GM18867 (cell line): ENCODE results near the gene TMEM272.

Experiments
- ATAC-seq: cut with Tn5 transposase; IDR thresholded peaks from one replicate; pipeline ENCODE4 v1.9.1; 2021; ENCODE audit warnings: mild to moderate bottlenecking, moderate library complexity; ENCODE audit not compliant: unreplicated experiment

Gene TMEM272

DNA sequence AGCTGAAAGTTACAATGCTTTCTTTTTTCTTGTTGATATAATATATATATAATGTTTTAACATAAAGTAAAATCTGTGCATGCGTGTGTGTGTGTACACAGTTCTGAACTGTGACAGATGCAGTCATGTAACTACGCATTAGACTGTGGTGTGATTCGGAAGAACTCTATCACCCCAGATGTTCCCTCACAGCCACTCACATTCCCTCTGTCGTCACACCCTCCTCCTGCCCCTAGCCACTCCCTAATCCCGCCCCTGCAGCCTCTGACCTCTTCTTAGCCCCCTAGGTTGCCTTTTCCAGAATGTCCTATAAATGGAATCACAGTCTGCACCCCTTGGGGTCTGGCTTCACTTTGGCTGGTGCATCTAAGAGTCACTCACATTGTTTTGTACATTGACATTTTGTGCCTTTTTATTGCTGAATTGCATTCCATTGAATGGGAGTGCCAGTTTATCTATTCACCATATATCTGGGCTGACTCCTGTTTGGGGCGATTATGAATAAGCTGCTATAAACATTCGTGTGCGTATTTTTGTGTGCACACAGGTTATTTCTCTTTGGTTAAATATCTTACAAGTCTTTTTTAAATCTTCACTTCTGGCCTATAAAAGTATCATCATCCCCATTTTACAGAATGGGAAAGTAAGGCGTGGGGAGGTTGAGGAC lies 61.4 kb downstream of the TMEM272 start:
- ATAC-seq, result no peak

DNA sequence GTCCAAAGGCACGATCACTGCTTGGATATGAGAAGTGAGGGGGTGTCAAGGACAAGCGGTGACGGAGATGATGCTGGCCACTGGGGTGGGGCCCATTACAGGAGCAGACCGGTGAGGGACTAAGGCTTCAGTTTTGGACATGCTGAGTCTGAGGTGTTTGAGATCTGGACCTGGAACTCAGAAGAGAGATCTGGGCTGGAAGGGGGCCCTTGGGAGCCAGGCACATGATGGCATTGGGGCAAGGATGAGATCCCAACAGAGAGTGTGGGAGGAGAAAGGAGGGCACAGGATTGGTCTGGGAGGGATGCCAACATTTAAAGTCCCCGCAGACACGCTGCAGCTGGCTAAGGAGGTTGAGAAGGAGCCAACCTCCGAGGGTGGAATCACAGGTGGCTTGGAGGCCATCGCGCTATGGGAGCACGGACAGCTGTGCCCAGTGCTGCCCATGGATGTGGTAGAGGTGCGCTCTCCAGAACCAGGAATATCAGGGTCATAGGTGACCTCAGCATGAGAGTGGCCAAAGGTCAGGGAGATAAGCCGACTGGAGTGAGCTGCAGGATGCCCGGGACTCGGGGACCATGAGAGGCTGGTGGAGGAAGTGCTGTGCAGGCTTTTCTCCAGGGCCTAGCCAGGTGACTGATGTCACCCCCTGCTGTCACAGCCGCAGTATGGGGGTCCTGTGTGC lies 62.8 kb downstream of the TMEM272 start:
- ATAC-seq, result no peak

DNA sequence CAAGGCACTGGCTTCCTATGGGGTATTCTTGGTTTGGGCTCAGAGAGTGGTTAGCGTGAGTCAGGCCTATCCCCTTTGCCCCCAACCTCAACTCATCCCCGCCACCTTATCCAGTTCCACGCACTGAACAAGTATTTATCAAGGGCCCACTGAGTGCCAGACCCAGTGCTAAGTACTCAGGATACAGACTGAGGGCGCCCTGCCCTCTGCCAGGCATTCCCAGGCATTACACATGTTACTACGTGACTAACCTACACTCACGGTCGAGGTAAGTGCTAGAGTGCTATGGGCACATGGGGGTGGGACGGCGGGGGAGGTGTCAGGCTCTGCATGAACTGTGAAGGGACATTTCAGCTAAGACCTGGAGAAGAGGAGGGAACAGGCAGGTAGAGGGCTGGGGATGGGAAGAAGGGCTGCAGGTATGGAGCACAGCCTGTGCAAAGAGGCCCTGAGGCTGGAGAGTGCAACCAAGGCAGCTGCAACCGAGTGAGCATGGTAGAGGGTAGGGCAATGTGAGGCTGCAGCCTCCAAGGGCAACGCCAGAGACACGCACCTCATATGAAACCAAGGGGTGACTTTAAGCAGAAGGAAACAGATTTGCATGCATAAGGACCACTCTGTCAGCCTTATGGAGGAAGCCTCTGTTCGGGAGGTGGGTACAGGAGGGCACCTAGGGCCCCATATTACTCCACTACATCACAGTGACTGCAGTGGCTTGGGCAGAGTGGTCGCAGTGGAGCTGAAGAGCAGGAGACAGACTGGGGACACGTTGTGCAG lies 63.5 kb downstream of the TMEM272 start:
- peak; percentile 38 for ATAC-seq

DNA sequence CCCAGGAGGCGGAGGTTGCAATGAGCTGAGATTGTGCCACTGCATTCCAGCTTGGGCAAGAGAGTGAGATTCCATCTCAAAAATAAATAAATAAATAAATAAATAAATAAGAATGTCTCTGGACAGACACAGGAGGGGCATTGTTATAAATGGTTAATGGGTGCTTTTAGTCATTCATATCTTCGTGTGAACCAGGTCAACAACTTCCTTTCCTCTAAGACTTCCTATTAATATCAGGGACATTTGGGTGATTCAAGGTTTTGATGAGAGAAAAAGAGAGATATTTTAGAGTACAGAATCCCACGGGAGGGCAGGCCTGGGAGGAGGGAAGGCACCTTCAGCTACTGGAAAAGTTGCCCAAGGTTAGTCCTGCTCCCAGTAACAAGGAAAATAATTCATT lies 64.9 kb downstream of the TMEM272 start:
- ATAC-seq, result no peak

DNA sequence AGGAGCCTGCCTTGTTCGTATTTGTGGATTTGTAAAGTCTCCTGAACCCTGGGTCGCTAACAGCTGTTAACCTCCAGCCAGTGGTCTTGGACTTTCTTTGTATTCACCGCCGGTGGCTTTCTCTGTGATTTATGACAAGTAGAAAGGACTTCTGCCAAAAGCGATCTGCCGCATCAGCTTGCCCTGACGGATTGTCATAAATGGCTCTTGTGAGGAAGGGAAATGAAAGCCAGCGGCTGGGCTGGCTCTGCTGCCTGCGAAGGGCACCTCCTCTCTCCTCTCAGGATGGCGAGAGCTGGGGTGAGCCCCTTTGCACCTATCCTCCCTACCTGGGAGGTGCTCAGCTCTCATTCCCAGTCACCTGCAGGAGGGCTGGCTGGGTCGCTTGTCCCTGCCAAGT lies 66.6 kb downstream of the TMEM272 start:
- ATAC-seq, result no peak

DNA sequence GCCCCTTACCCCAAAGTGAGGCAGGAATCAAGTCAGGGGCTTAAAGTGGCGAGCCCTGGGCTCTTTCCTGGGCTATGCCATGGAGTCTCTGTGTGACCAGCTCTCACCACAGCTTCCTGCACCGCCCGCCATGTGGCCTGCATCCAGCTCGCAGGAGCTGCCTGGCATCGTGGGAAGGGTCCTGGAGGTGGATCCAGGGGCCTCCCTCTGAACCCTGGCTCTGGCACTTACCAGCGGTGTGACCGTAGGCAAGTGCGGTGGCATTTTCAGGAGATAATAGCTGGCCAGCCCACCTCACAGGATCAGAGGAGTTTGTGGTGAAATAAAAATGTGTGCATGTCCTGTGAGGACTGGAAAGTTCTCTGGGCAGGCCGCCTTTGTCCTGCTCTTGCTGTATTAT lies 67.1 kb downstream of the TMEM272 start:
- no peak for ATAC-seq

DNA sequence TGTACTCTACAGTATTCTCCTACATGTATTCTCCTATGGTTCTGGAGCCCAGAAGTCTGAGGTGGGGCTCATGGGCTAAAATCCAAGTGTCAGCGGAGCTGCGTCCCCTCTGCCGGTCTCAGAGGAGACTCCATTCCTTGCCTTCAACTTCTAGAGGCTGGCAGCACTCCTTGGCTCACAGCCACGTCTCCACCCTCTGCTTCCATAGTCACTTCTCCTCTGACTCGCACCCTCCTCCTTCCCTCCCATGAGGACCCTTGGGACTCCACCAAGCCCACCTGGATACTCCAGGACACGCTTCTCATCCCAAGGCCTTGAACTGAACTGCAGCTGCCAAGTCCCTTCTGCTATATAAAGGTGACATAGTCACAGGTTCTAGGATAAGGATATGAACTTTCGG lies 68.8 kb downstream of the TMEM272 start:
- ATAC-seq, result no peak

DNA sequence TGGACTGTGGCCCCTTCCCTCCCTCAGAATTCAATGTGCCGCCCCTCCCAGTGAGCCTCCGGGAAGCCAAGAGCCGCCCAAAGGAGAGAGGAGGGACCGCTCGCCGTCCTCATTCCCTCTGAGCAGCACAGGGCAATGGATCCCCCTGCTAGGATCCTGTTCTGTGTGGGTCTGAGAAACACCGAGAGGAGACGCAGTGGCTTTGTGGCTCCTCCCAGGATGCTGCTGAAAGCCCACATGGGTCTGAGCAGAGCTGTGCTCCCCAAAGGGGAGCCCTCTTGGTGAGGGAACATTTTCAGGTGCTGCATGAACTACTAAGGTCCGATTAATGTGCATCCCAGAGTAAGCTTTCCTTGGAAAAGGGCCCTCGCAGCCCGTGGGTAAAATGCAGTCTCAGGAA lies 71.5 kb downstream of the TMEM272 start:
- ATAC-seq, result no peak

DNA sequence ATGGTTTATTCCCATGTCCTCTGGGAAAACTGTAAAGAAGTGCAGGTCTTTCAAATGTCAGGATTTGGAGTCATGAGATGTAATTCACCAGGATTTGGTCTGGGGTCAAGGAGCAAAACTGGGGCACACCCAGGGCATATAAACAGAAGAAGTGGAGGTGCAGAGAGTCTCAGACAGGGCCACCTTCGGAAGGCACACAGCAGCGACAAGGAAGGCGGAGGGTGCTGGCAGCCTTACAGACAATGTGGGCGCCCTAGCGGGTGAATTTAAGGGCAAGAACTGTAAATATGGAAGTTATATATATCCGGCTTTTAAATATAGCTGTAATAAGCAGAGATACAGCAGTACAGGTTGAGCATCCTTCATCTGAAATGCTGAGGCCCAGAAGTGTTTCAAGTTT lies 72.2 kb downstream of the TMEM272 start:
- ATAC-seq, result no peak

DNA sequence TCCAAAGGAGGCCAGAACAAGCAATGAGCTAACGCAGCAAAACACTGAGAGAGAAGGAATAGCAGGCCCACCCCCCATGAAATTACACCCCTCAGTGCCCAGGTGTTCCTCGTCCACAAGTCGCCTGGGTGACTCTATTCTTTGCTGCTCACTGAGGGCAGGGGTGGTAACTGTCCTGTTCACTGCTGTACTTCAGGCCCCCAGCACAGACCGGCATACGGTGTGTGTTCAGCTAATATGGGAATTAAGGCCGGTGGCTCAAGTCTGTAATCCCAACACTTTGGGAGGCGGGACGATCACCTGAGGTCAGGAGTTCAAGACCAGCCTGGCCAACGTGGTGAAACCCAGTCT lies 72.9 kb downstream of the TMEM272 start:
- ATAC-seq, result no peak

DNA sequence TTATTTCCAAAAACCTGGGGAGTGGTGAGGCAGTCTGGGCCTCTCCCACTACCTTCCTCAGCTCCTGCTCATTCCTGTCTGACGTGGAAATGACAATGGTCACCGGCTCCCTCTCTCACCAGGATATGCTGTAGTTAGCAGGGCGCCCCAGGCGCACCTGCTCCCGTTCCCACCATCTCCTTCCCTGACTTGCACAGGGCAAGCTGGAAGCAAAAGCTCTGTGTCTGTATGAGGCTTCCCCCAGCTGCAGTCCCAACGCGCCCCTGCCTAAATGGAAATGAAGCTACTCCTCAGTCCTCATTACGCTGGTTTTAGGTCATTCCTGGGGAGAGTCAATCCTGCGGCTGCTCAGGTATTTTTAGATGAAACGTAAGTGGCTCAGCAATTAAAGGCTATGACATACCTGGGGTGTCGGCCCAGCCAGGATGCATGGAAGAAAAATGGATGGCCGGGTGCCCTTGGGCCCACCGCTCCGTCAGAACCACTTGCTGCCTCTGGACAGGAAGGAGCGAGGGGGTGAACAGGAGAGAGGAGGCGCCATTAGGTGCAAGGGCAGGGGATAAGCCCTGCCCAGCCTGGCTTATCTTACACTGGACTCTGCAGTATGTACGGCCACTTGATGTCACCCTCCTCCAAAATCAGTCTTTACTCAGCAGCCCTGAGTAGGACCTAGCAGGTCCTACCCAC lies 73.4 kb downstream of the TMEM272 start:
- ATAC-seq, result no peak

DNA sequence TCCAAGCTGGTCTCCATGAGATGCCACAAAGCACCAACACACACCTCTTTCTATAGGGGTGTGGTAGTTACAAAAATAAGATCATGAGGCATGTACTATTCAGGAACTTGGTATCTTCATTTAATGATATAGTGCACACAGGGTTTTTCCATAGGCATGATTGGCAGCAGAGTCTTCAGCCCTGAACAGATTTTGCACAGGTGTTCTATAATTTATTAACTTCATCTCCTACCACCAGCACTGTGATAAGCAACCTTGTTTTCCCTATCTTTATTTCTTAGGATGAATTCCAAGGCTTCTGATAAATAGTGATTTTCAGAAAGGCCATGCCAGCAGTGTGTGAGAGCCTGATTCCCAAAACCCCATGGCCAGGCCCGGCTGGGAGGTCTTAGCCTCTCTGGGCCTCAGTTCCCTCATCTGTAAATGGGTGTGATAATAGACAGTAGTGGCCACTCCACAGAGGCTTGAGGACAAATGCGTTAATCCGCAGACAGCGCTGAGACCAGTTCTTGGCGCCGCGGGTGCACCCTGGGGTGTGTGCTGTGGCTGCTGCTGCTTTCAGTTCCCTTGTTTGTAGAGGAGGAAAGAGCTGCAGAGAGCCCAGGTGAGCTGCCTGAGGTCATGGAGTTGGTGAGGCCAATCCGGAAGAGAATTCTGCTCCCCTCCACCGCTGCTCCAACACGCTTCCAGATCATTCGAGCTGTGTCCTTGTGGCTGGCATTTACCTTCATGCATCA lies 74.1 kb downstream of the TMEM272 start:
- peak; percentile 79 for ATAC-seq

DNA sequence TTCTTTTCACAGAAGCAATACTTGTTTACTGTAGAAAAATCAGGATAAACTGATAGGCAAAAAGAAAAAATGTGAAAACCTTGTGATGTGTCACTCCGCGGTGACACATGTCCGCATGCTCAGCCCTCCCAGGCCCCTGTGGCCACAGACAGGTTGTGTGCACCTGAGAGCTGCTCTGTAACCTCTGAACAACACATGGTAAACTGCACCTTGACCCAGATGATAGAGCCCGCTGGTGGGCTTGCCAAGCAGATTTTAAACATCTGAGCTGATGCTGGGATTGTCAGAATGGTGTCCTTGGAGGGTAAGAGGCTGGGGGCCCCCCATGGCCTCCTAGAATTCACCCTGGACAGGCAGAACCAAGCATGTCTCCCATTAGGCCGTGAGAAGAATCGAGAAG lies 74.8 kb downstream of the TMEM272 start:
- no peak for ATAC-seq

DNA sequence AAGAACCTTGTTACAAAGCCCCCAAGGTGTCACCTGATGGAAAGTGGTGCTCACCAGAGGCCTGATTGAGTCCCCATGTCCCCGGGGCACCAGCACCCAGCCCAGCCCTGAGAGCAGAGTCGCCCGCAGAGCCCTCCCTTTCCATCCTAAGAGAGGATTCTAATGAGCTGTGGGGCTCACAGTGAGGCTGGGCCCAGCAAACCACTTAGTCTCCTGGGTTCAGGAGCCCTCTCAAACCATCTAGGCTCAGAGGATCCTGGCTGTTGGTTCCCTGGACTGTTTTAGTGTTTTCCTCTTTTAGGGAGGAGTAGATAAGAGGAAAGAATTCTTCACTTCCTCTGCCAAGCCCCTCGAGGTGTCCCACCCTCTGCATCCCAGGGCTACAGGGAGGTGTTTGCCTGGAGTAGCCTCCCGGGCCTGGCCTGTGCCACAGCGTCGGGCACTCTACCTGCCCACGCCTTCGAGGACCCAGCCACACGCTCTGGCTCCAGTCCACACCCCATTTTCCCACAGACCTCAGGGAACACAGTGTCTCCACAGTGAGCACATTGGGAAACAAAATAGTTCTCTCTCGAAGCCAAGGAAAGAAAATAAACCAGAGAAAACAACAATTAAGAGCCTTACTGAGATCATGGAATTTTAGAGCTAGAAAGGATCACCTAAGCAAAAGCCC lies 75.4 kb downstream of the TMEM272 start:
- ATAC-seq, result no peak

DNA sequence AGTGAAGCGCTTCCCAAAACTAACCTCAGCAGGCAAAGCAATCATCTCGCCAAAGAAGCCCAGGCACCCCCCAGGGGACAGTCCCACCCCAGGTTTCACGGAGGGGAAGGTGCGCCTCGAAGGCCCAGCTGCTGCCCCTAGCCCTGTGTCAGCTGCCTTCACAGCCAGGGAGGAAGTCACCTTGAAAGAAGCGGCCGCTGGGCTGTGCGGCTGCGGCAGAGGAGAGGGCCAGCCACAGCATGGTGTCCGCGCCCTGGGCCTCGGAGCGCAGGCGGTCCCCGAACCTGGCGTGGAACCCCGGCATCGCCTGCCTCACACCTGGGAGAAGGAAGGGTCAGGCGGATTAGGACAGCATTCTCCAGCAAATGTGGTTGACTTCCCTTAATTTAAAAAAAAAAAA lies 76.0 kb downstream of the TMEM272 start:
- no peak for ATAC-seq

DNA sequence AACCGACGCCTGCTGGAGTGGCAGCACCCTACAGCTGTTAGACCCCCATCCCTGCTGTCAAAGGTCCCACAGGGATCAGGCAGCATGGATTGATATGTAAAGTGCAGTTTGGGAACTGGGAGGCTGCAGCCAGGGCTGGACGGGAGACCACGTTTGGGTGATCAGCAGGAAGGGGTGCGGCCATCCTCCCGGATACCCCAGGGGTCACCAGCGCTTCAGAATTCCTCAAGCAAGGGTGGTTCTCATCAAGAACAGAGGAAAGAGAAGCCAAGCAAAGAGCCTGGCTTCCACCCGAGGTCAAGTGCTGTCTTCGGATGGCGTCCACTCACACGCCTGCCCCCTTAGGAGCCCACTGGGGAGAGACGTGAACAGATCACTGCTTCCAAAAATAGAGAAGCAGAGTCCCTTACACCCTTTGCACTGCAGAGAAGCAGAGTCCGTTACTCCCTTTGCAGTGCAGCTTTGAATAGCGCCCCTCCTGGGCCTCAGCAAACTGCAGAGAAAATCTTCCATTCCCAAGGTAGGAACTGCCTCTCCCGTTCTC lies 76.5 kb downstream of the TMEM272 start:
- ATAC-seq, result no peak

DNA sequence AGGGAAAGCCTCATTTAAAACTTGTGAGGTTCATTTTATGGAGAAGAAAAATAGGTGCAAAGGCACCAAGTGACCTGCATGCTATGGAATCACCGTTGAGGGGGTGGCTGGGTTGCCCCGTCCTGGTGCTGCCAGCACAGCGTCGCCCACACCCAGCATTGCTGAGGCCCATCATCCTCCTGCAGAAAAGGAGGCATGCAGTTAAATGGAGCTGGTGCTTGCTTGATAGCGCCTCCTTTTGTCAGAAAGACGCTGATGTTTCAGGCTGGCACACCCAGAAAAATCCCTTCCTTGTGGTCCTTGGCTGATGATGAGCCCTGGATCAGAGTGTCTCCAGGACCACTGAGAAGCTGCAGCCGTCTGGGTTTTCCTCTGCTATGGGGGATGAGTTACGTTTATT lies 77.9 kb downstream of the TMEM272 start:
- ATAC-seq, result no peak

DNA sequence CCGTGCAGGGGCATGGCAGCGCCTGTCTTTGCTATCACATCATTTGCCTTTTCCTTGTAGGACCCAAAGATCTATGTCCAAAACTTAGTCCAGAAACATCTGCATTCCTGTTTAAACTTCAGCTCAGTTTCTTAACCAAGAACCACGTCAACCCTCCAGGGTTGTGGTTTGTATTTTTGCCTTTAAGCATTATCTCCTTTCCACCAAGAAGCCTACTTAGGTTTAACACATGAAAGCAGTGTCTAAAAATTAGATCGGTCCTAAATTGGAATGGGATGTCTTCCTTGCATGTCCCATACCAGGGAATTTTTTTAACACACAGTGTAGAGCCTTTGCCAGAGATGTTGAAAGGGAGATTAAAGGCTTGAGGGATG lies 79.8 kb downstream of the TMEM272 start:
- no peak for ATAC-seq

DNA sequence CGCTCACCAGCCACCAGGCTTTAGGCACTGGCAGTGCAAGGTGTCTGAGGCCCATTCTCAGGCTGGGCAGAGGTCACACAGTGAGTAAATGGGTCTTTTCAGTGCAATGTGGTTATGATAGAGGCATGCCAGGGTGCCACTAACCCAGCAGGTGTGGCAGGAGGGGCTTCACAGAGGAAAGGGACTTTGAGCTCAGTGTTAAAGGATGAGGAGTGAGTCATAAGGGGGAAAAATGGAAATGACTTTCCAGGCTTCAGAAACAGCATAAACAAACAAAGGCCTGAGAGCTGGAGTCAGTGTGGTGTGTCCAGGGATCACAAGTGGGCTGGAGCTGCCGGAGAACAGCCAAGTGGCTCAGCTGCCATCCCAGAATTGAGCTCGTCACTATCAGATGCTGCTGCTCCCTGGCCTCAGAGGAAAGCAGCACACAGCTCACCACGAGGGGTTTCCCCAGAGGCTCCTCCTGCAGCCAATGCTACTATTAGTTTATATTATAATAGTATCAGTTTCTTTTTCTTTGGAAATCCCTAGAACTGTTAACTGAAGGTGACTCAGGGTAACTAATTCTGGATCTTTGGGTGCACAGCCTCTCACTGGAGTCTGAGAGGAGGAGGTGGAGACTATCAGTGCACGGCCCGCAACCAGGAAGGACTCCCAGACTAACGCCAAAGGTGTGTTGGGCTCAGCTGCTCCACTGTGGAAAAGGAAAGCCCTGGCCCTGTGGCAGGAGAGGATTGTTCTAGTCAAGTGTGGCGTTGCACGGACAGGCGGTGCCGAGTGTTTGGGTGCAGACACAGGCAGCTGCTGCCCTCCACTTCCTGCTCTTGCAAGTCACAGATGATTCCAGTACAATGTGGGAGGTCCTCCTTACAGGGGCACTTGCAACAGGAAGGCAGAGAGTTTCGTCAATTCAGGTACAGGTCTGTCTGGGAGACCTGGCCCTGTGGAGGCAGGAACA lies 80.5 kb downstream of the TMEM272 start:
- peak; percentile 86 for ATAC-seq
